Urinary bladder (tissue), 4 donors: ENCODE data around the gene SLC38A10. TPM values are rescaled to one million over a fixed set of nuclear protein-coding genes. Genes with fewer than 3 reads are reported as not detected.

Source experiments
- DNase-seq: peaks from one replicate; pipeline ENCODE4 v3.0.0-alpha.2; 2015; ENCODE audit errors: extremely low spot score
- H3K27ac ChIP-seq: one replicate; pipeline ENCODE4 v1.5.1; 2013; ENCODE audit warnings: low read depth, mild to moderate bottlenecking, moderate library complexity
- H3K36me3 ChIP-seq: one replicate; pipeline ENCODE4 v1.6.1; 2013; ENCODE audit warnings: mild to moderate bottlenecking, moderate library complexity; ENCODE audit not compliant: insufficient read depth
- H3K4me1 ChIP-seq: one replicate; pipeline ENCODE4 v1.6.1; 2013; ENCODE audit warnings: mild to moderate bottlenecking, moderate library complexity; ENCODE audit not compliant: insufficient read depth
- H3K4me3 ChIP-seq: one replicate; pipeline ENCODE4 v1.5.1; 2013; ENCODE audit warnings: low read depth, low read length
- WGBS: extraction: QIAGEN DNeasy Blood & Tissue Kit; methylation state at CpG from one replicate; pipeline ENCODE4 v1.1.7; 2013; 5-methylcytosine and 5-hydroxymethylcytosine counted together
- polyA plus RNA-seq: library from polyadenylated mRNA; stranded (reverse); fragments of 200-250 nt; gene quantifications from one replicate; pipeline ENCODE4 v1.2.3, GENCODE V29; 2013
- total RNA-seq: library from RNA; depleted of rRNA; stranded (reverse); fragments of >200 nt; gene quantifications from one replicate; pipeline ENCODE4 v1.2.3, GENCODE V29; 2014
- donor health status: healthy with polysubstance abuse.
- donor health status: healthy.

Gene SLC38A10
- total and polyA plus RNA-seq, 2 donors = 28.5 to 82.3 TPM

DNA sequence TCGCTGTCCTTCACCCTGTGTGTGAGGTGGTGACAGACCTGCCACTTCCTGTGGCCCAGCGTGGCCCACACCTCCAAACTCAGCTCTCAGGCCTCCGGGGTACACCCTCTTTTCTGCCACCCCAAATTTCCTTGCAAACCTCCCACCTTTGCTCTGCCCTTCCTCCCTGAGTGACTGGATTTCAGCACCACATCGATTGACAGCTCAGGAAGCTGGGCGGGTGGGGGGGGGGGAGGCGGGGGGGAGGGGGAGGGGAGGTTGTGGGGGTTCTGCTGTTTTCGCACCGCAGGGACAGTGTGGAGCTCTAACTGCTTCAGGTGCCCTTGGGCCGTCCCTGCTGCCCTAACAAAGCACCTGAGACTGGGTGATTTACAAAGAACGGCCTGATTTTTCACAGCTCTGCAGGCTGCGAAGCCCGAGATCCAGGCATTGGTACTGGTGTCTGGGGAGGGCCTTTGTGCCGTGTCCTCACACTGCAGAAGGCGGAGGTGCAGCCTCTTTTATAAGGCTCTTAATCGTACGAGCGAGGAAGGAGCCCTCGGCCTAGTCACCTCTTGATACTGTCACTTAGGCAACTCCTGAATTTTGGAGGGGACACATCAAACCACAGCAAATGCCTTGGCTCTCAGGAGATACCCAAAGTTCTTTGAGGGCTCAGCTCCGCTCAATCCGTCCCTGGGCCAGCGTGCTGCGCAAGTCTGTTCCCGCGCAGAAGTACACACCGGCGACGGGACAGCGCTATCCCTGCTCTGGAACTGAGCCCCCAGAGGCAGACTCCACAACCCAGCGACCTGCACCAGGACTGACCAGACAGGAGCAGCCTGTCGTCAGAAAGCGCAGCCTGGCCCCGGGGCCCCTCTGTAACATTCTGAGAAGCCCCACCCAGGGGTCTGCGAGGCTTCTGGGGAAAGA, 52.4 kb downstream of the SLC38A10 start:
- no peaks in the 10 kb centered on the region for H3K4me1 ChIP-seq
- no peaks in the 10 kb centered on the region for H3K36me3 ChIP-seq
- H3K27ac ChIP-seq = no peak overlapping the region
- no peak for DNase-seq
- 73% methylated on average over 32 of the region's 33 CpGs for WGBS
- no peak overlapping the region for H3K4me3 ChIP-seq

DNA sequence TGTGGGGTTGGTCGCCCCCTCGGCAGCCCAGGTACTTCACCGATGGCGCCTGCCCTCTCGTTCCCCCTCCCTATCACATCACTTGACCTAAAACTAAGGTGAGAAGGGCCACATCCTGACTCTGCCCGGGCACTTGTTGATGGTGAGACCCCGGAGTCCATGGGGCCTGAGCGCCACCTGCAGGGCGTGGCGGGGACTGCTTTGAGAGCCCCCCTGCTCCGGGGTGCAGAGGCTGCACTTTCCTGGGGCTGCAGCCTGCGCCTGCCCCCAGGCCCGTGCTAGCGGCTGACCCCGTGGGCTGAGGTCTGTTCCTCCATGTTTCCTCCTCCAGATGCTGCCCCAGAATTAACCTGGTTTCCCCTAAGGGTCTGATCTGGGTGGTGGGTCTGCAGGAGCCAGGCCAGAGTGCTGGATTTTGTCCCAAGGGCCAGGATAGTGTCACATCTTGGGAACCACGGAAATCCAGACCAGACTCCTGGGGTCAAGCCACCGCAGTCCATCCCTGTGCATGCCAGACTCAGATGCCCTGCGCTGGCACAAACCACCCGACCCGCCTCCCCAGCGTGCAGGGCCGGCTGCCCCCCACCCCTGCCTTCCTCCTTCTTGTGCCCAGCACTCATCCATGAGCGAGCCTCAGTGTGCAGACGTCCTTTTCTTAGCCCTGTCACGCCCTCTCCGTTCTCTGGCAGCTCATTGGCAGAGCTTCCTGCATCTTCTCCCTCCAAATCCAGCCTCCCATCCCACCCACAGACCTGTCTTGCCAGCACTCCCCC, 53.3 kb downstream of the SLC38A10 start:
- Histone ChIP-seq H3K36me3 (no peaks in the 10 kb centered on the region), H3K4me3 (no peak overlapping the region), H3K27ac (no peak overlapping the region), H3K4me1 (no peaks in the 10 kb centered on the region)
- WGBS = 46% methylated on average over 26 of the region's 26 CpGs
- no peak for DNase-seq

DNA sequence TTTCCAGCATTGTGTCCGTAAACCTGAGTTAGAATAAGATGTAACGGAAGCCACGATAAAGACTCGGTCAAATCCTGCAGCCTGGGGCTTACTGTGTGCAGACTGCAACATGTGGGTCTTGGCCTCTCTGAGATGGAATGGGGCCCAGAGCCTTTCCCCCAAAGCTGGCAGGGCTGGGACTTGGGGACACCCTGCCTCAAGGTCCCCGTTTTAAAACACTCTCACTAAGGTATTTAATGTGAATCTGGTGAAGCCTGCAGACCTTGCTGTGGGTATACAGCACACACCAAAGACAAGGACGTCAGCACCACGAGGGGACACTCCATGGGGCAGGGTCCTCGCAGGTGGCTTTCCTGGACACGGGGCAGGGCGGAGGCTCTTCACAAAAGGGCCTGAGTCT, 53.9 kb downstream of the SLC38A10 start:
- Histone ChIP-seq H3K36me3 (no peaks in the 10 kb centered on the region), H3K4me1 (no peaks in the 10 kb centered on the region), H3K4me3 (no peak overlapping the region), H3K27ac (no peak overlapping the region)
- 89% methylated on average over 10 of the region's 10 CpGs for WGBS
- no peak for DNase-seq

DNA sequence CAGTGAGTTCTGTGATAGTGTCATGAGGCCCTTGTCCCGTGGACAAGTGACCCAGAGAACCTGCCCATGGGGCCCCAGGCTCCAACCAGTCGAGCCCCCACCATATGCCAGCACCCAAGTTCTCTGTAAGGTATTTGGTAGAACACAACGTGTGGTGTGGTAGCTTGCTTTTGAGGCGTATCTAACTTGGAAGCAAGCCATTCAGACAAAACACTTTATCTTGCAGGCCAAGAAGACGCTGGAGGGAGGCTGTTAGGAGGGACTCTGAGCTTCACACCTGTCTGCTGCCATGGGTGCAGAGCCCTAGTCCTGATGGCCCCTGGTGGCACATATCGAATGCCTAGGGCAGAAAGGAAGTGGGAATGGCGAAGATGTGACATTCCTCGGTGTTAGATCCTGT, 54.3 kb downstream of the SLC38A10 start:
- H3K36me3 ChIP-seq = no peaks in the 10 kb centered on the region
- H3K4me1 ChIP-seq = no peaks in the 10 kb centered on the region
- WGBS = 76% methylated on average over 8 of the region's 8 CpGs
- no peak overlapping the region for H3K27ac ChIP-seq
- no peak overlapping the region for H3K4me3 ChIP-seq
- DNase-seq = no peak

DNA sequence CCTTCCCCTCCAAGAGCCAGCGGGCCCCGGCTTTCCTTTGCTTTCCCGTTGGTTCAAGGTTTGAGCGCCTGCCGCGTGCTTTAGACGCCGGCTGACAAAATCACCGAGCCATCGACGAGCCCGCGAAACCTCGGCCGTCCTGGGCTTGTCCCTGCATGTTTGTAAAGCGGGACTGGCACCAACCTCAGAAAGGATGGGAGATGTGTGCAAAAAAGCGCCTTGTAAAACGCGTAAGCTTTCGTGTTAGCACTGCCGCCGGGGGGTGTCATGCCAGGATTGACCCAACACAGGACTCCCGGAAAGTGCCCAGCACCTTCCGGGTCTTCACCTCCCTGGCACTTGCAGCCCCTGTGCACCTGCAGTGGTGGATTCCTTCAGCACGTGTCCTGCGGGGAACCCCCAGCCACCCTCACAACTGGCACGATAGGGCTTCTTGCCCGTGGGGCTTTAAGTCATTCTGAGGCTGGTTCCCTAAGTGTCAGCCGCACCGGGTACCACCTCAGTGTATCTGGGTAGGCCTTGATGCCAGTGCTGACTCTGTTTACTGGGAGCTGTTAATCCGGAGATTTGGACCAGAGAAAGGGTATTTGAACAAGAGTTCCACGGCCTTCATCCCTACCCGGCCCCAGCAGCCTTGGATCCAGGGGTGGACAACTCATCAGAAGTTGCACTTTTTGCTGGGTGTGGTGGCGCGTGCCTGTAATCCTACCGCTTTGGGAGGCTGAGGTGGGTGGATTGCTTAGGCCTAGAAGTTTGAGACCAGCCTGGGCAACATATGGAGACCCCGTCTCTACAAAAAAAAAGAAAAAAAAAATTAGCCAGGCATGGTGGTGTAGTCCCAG, 55.2 kb downstream of the SLC38A10 start:
- DNase-seq = no peak
- WGBS = 16% methylated on average over 37 of the region's 37 CpGs
- no peaks in the 10 kb centered on the region for H3K4me1 ChIP-seq
- no peaks in the 10 kb centered on the region for H3K36me3 ChIP-seq
- H3K4me3 ChIP-seq = peak overlapping the region; percentile 90
- no peak overlapping the region for H3K27ac ChIP-seq

DNA sequence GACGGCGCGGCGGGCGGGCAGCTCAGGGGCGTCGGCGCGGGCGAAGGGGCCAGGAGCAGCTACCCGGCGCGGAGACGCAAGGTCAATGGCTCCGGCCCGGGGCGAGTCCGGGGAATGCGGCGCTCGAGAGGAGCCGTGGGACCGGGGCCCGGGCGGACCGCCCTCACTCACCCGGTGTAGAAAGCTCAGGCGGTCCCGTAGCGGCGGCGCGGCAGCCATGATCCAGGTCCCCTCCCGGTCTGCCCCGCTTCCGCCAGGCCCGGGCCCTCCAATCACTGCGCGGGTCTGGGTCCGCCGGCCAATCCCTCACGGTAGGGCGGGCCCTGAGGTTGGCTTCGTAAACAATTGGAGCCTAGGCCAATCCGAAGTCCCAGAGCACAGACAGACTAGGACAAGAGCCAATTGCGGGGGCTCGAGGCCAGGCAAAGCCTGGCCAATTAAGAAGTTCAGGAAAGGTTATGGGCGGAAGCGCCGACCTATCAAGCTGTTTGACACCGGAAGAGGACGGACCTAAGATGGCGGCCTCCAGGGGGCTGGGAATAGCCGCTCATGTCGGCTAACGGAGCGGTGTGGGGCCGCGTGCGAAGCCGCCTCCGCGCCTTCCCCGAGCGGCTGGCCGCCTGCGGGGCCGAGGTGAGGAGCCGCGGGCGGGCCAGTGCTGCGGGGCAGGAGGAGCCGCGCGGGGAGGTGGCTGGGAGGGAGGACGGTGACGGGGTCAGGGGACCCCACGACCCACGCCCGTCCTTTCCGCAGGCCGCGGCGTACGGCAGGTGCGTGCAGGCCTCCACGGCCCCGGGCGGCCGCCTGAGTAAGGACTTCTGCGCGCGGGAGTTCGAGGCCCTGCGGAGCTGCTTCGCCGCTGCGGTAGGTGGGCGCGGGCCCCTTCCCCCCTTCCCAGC, 56.0 kb downstream of the SLC38A10 start, which contains the start of the genes NDUFAF8 and TEPSIN:
NDUFAF8 (plus strand) TSS at position 504 of the 899 bp plus-strand sequence; CDS start at position 550, 46 bp downstream.
TEPSIN (minus strand) TSS at position 241 of the 899 bp plus-strand sequence; CDS start at position 219, 22 bp downstream.
- WGBS = 1% methylated on average over 100 of the region's 100 CpGs
- Histone ChIP-seq H3K27ac (peak within 1 kb of the TSS; percentile 62), H3K4me3 (peak within 1 kb of the TSS; percentile 91), H3K36me3 (no peaks in the 10 kb centered on the region), H3K4me1 (no peaks in the 10 kb centered on the region)
- DNase-seq = peak; percentile 99

DNA sequence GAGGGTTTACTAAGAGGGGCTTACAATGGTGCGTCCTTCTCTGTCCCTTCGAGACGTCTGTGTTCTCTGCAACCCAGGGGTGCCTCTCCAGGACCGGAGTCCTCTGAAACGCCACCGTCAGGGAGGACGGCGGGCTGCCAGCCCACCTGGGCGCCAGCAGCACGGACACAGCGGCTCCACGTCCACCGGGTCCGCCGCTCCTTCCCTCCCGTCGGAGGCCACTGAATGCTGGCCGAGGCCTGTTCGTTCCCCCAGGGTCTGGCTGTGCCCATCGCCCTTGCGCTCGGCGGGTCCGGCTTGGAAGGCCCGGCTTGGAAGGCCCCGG, 56.7 kb downstream of the SLC38A10 start:
- Histone ChIP-seq H3K27ac (no peak overlapping the region), H3K36me3 (no peaks in the 10 kb centered on the region), H3K4me3 (peak overlapping the region; percentile 91), H3K4me1 (no peaks in the 10 kb centered on the region)
- DNase-seq = no peak
- WGBS = under 1% methylated on average over 26 of the region's 26 CpGs

DNA sequence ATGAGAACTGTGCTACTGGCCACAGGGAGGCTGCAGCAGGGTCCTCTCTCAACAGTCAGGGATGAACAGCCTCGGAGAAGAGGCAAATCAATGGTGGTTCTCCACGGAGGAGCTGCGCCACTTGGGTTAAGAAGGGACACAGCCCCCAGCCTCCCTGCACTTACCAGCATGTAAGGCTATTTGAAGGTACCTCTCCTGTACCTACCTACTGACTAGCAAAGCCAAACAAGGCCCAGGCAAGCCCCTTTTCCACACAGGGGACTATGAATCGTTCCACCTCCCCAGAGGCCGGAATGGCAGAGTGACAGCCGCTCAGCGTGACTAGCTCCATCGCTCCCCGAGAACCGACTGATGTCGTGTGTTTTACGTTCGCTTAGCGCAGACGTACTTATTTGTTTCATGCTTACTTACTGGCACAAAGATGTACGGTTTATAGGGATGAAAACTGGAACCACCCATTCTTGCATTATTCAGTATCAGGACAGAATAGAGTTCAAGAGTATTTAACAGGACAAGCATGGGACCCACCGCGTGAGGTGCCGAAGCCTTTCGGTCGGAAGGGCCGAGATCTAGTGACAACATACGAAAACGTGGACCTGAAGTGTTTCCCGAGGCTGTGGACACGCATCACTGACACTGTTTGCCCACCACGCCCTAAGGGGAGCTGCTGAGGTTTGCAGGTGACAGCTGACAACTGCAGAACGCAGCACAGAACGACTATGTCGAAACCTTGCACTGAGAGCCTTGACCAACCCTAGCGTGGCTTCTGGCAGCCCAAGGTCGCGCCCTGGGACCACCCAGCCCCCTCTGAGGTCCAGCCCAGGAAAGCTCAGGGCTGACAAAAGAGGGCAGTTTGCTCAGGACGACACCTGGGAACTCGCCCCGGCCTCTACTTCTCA, 57.3 kb downstream of the SLC38A10 start:
- Histone ChIP-seq H3K4me3 (peak overlapping the region; percentile 91), H3K27ac (no peak overlapping the region), H3K36me3 (peaks cover under 1% of the 10 kb centered on the region), H3K4me1 (no peaks in the 10 kb centered on the region)
- WGBS = 57% methylated on average over 36 of the region's 36 CpGs
- DNase-seq = no peak

DNA sequence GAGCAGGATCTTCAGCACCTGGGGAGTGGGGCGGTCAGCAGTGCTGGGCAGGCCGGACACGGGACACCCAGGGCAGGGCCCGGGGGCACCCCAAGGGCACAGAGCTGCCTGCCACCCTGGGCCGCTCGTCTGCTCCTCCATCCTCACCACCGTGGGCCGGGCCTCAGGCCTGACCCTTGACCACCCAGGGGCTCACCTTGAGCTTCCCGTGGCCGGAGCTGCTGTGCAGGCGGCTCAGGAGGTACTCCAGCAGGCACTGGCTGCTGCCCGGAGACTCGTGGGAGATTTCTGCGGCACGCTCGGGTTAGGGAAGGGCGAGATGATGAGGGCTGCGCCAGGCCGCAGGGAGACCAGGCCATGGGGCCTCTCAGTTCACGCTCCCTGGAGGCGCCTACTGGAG, 58.3 kb downstream of the SLC38A10 start:
- 93% methylated on average over 21 of the region's 21 CpGs for WGBS
- Histone ChIP-seq H3K27ac (no peak overlapping the region), H3K4me1 (no peaks in the 10 kb centered on the region), H3K36me3 (peaks cover 4% of the 10 kb centered on the region), H3K4me3 (no peak overlapping the region)
- DNase-seq = no peak

DNA sequence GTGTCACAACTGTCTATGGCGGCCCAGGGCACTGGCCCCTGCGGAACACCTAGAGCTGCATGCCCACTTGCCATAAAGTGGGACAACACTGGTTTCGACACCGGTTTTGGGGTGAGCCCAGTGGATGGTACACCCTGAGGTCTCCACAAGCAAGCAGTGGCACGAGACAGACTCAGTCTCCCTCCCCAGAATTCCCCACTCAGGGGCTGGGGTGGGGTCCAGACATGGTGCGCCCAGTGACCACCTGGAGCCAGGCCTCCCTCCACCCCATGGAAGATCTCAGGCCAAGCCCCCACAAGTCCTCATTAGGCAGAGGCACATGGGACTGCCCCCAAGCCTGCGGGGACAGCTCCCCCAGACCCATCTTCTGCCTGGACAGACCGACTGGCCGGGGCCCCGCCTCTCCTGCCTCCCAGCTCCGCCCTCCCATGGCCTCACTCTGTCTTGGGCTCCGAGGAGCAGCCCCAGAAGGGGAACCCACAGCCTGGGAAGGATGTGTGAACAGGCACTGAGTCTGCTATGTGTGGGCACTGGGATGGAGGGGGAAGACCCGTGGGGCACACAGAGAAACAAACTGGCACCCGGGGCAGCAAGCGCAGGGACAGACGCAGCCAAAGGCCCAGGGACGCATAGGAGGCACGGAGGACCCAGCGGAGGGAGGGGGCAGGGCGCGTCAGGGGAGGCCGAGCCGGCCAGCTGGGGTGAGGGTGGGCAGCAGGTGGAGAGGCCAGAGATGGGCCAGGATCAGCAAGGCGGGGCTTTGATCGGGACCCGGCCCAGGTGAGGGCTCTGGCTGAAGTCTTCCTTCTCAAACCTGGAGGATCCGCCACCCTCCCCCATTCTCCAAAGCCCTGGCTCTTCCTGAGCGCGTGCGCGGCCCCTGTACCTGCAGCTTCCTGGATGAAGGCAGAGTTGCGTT, 59.0 kb downstream of the SLC38A10 start:
- no peak for DNase-seq
- Histone ChIP-seq H3K4me1 (no peaks in the 10 kb centered on the region), H3K27ac (no peak overlapping the region), H3K4me3 (no peak overlapping the region), H3K36me3 (peaks cover 4% of the 10 kb centered on the region)
- 91% methylated on average over 32 of the region's 32 CpGs for WGBS
